SH-SY5Y (cell line): Measurements from ENCODE around the gene CDC26.

Experiments
- GATA2 ChIP-seq: IDR thresholded peaks from 2 replicates; pipeline ENCODE4 v1.6.1; 2011; ENCODE audit warnings: mild to moderate bottlenecking, low read depth, low read length
- GATA3 ChIP-seq: IDR thresholded peaks from 2 replicates; pipeline ENCODE4 v1.6.1; 2011; ENCODE audit warnings: low read depth, mild to moderate bottlenecking, low read length, moderate library complexity

CDC26 gene

GRCh38 chr9:113231701-113232100 lies 43.7 kb downstream of the CDC26 start:
- TF ChIP-seq GATA2 (no peak), GATA3 (no peak)

GRCh38 chr9:113228130-113228665 lies 47.2 kb downstream of the CDC26 start:
- TF ChIP-seq GATA3 = no peak
- TF ChIP-seq GATA2 = no peak

- no peak for TF ChIP-seq GATA2
- no peak for TF ChIP-seq GATA3
Observed at GRCh38 chr9:113227436-113227835, 47.9 kb downstream of the CDC26 start.

- no peak for TF ChIP-seq GATA2
- TF ChIP-seq GATA3 = no peak
Observed at GRCh38 chr9:113223963-113224362, 51.4 kb downstream of the CDC26 start.

- TF ChIP-seq GATA2 (no peak), GATA3 (no peak)
Observed at GRCh38 chr9:113222482-113222841, 52.9 kb downstream of the CDC26 start.

GRCh38 chr9:113221800-113222481 lies 53.4 kb downstream of the CDC26 start:
- no peak for TF ChIP-seq GATA3
- TF ChIP-seq GATA2 = no peak

GRCh38 chr9:113221003-113221799 lies 54.2 kb downstream of the CDC26 start, which contains the start of the genes FKBP15 and SLC31A1:
Gene FKBP15, minus strand, starts transcription at chr9:113221277. Its CDS starts 34 bp downstream, at chr9:113221243.
Gene SLC31A1, plus strand, starts transcription at chr9:113221544. Its CDS starts 34,605 bp downstream, at chr9:113256149.
- TF ChIP-seq GATA3 (no peak), GATA2 (no peak)

GRCh38 chr9:113220467-113221002 lies 54.8 kb downstream of the CDC26 start:
- TF ChIP-seq GATA2 (no peak), GATA3 (no peak)

GRCh38 chr9:113219969-113220368 lies 55.4 kb downstream of the CDC26 start:
- TF ChIP-seq GATA3 = no peak
- TF ChIP-seq GATA2 = no peak

- TF ChIP-seq GATA3 (no peak), GATA2 (no peak)
Observed at GRCh38 chr9:113219186-113219936, 56.0 kb downstream of the CDC26 start.
